ENCODE results near the gene TLCD3B. TPM values are rescaled to one million over a fixed set of nuclear protein-coding genes. Genes with fewer than 3 reads are reported as not detected.
A peak's percentile ranks its signal among the peaks of the same experiment; 100 is the strongest.

The TLCD3B gene
- total and polyA plus RNA-seq, 9 of the 15 experiments (the other 6 are each of a cell fraction or from before 2014, with no cell fraction given) = 0.10 to 0.52 (median 0.23) TPM; not detected in 4

DNA sequence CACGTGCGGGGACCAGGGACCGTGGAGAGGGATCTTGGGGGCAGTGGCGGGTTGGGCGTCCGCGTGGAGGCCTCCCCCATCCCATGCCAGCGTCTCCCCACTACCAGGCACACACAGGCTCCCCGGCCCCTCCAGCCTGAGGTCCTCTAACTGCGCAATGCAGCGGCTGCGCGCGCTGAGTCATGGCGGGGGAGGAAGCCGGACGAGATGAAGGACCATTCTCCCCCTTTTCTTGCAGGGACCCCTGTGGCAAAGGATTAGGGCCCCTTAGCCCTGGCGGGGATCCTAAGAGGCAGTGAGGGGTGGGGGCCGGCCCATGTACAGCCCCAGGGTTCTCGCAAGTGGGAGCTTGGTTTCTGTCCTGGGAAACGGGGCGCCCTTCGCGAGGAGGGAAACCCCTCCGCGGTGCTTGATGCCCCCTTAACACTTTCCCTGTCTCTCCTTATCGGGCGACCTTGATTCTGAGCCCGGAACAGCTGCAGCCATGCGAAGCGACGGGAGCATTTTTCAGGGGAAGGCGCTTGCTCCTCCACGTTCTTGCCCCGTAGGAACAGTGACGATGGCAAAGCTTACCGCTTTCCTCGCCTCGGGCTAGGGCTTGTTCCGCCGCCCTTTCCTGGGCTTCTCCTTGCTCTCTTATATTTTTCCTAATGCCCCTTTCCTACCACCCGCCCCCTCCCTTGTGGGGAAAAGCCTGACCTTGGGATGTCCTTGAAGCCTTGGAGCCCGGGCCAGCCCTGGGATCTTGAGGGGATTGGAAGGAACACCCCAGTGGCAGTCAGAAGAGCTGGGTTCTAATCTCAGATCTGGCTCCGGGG lies 35.1 kb upstream of the TLCD3B start (continued):
- TF ChIP-seq, protein P1, sequence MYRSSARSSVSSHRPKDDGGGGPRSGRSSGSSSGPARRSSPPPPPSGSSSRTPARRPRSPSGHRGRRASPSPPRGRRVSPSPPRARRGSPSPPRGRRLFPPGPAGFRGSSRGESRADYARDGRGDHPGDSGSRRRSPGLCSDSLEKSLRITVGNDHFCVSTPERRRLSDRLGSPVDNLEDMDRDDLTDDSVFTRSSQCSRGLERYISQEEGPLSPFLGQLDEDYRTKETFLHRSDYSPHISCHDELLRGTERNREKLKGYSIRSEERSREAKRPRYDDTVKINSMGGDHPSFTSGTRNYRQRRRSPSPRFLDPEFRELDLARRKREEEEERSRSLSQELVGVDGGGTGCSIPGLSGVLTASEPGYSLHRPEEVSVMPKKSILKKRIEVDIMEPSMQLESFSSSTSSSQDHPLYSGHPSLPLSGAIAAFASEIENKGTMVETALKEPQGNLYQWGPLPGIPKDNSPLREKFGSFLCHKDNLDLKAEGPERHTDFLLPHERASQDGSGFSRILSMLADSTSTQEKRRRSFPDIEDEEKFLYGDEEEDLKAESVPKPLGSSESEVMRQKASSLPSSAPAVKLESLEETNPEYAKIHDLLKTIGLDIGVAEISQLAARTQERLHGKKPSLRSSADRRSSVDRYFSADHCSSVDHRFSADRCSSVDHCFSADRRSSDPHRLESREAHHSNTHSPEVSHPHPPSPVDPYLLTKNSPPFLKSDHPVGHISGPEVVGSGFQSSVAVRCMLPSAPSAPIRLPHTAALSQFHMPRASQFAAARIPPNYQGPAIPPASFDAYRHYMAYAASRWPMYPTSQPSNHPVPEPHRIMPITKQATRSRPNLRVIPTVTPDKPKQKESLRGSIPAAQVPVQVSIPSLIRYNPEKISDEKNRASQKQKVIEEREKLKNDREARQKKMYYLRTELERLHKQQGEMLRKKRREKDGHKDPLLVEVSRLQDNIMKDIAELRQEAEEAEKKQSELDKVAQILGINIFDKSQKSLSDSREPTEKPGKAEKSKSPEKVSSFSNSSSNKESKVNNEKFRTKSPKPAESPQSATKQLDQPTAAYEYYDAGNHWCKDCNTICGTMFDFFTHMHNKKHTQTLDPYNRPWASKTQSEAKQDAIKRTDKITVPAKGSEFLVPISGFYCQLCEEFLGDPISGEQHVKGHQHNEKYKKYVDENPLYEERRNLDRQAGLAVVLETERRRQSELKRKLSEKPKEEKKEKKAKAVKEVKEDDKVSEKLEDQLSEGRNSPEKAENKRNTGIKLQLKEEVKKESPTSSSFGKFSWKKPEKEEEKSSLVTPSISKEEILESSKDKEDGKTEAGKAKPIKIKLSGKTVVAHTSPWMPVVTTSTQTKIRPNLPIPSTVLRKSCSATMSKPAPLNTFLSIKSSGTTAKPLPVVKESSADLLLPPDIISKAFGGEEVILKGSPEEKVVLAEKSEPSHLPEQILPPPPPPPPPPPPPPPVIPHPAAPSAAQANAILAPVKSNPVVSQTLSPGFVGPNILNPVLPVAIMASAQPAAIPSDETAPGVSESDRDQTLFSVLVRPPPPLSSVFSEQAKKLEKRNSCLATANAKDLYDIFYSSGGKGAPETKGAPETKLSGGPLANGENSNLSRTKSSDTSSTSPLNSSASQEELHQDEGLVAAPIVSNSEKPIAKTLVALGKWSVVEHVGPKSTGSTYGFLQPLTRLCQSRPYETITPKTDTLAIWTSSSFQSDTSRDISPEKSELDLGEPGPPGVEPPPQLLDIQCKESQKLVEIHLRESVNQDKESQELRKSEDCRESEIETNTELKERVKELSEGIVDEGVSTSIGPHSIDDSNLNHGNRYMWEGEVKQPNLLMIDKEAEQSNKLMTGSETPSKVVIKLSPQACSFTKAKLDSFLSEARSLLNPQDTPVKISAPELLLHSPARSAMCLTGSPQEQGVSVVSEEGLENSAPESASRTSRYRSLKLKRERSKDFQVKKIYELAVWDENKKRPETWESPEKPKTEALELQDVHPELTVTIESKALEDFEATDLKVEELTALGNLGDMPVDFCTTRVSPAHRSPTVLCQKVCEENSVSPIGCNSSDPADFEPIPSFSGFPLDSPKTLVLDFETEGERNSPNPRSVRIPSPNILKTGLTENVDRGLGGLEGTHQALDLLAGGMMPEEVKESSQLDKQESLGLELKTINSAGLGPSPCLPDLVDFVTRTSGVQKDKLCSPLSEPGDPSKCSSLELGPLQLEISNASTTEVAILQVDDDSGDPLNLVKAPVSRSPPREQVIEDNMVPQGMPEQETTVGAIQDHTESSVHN (IDR thresholded peaks at IDR 0.05; ENCODE audit: borderline replicate concordance in 1 of 2, low read depth in 1 of 2) = no peak
- 0 out of 2 replicates have a peak, but pooled peaks have one; percentile 18 for TF ChIP-seq ZEB2 (IDR thresholded peaks at IDR 0.05)
- TF ChIP-seq KDM5B (IDR thresholded peaks at IDR 0.05; ENCODE audit: insufficient replicate concordance, low read depth, low read length) = peak; percentile 17
- TF ChIP-seq, protein P2, sequence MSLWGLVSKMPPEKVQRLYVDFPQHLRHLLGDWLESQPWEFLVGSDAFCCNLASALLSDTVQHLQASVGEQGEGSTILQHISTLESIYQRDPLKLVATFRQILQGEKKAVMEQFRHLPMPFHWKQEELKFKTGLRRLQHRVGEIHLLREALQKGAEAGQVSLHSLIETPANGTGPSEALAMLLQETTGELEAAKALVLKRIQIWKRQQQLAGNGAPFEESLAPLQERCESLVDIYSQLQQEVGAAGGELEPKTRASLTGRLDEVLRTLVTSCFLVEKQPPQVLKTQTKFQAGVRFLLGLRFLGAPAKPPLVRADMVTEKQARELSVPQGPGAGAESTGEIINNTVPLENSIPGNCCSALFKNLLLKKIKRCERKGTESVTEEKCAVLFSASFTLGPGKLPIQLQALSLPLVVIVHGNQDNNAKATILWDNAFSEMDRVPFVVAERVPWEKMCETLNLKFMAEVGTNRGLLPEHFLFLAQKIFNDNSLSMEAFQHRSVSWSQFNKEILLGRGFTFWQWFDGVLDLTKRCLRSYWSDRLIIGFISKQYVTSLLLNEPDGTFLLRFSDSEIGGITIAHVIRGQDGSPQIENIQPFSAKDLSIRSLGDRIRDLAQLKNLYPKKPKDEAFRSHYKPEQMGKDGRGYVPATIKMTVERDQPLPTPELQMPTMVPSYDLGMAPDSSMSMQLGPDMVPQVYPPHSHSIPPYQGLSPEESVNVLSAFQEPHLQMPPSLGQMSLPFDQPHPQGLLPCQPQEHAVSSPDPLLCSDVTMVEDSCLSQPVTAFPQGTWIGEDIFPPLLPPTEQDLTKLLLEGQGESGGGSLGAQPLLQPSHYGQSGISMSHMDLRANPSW (CRISPR knock-in tag; IDR thresholded peaks at IDR 0.05) = 0 out of 2 replicates have a peak, but pooled peaks have one; percentile 12
- TF ChIP-seq, protein P3, sequence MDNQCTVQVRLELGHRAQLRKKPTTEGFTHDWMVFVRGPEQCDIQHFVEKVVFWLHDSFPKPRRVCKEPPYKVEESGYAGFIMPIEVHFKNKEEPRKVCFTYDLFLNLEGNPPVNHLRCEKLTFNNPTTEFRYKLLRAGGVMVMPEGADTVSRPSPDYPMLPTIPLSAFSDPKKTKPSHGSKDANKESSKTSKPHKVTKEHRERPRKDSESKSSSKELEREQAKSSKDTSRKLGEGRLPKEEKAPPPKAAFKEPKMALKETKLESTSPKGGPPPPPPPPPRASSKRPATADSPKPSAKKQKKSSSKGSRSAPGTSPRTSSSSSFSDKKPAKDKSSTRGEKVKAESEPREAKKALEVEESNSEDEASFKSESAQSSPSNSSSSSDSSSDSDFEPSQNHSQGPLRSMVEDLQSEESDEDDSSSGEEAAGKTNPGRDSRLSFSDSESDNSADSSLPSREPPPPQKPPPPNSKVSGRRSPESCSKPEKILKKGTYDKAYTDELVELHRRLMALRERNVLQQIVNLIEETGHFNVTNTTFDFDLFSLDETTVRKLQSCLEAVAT (IDR thresholded peaks at IDR 0.05) = peak in 1 of 2 experiments; percentile 79; a peak in 1 of 4 replicates
- no peak for TF ChIP-seq CHCHD3 (CRISPR knock-in tag; IDR thresholded peaks at IDR 0.05)
- no peak for TF ChIP-seq NFATC3 (IDR thresholded peaks at IDR 0.05)
- TF ChIP-seq TCF15 (CRISPR knock-in tag; IDR thresholded peaks at IDR 0.05) = no peak
- TF ChIP-seq SUPT5H (IDR thresholded peaks at IDR 0.05) = peak; percentile 63; the same call in 1 of the 2 replicates
- TF ChIP-seq HMGXB4 (CRISPR knock-in tag; IDR thresholded peaks at IDR 0.05) = 0 out of 2 replicates have a peak, but pooled peaks have one; percentile 52
- peak; percentile 79; the same call in 1 of the 2 replicates for TF ChIP-seq LARP7 (IDR thresholded peaks at IDR 0.05)

Data from K562 (cell line).